T-helper 9 cell (primary cell): ENCODE measurements around the gene H19.

Experiments
- DNase-seq: peaks from one replicate; pipeline ENCODE4 v3.0.0-alpha.2; 2020
- total RNA-seq, 2 donors: gene quantifications; one replicate each; lab custom pipeline; 2026; lab: John Stamatoyannopoulos, UW

Gene H19
- 0 reads per million in 2 donors for total RNA-seq

GRCh38 chr11:1997755-1998154 is at the start of gene H19:
Gene H19, minus strand, starts transcription at chr11:1997842.
- DNase-seq = no peak

GRCh38 chr11:2041963-2042362 is 44.3 kb upstream of the H19 start:
- no peak for DNase-seq

GRCh38 chr11:2041153-2041552 is 43.5 kb upstream of the H19 start:
- no peak for DNase-seq

- DNase-seq = no peak
Observed at GRCh38 chr11:2039198-2039759, 41.6 kb upstream of the H19 start.

GRCh38 chr11:2036863-2037486 is 39.3 kb upstream of the H19 start:
- DNase-seq = no peak

- no peak for DNase-seq
Observed at GRCh38 chr11:2035382-2035781, 37.7 kb upstream of the H19 start.

- no peak for DNase-seq
Observed at GRCh38 chr11:2031058-2031457, 33.4 kb upstream of the H19 start.

- DNase-seq = no peak
Observed at GRCh38 chr11:2027708-2028107, 30.1 kb upstream of the H19 start.

- no peak for DNase-seq
Observed at GRCh38 chr11:2015025-2015424, 17.4 kb upstream of the H19 start.

GRCh38 chr11:2012440-2012839 is 14.8 kb upstream of the H19 start:
- DNase-seq = no peak

GRCh38 chr11:2004466-2004865 is 6.8 kb upstream of the H19 start:
- no peak for DNase-seq

GRCh38 chr11:2002807-2003206 is 5.2 kb upstream of the H19 start:
- DNase-seq = no peak

GRCh38 chr11:2002042-2002776 is 4.6 kb upstream of the H19 start:
- no peak for DNase-seq

- no peak for DNase-seq
Observed at GRCh38 chr11:1998861-1999260, 1.2 kb upstream of the H19 start.

GRCh38 chr11:1998290-1998689 is 648 bp upstream of the H19 start:
- DNase-seq = no peak

GRCh38 chr11:1994121-1994520 is 3.5 kb downstream of the H19 start:
- no peak for DNase-seq

- DNase-seq = no peak
Observed at GRCh38 chr11:1992111-1992510, 5.5 kb downstream of the H19 start.

GRCh38 chr11:1990872-1991578 is 6.6 kb downstream of the H19 start:
- DNase-seq = no peak

- DNase-seq = no peak
Observed at GRCh38 chr11:1989953-1990352, 7.7 kb downstream of the H19 start.

- no peak for DNase-seq
Observed at GRCh38 chr11:1988667-1989317, 8.8 kb downstream of the H19 start.

GRCh38 chr11:1988174-1988573 is 9.5 kb downstream of the H19 start:
- no peak for DNase-seq

GRCh38 chr11:1987024-1987423 is 10.6 kb downstream of the H19 start:
- DNase-seq = no peak

- no peak for DNase-seq
Observed at GRCh38 chr11:1983601-1983961, 14.1 kb downstream of the H19 start.
